NCI-H2227 (cell line): ENCODE results near the gene KIF27.
A peak's percentile ranks its signal among the peaks of the same experiment; 100 is the strongest.
"Not testable (repeated sequence)": the region's sequence is repeated elsewhere in the genome, so short reads cannot be mapped to it uniquely, and the experiment has no call there.

Source experiments
- DNase-seq: peaks from one replicate; lab custom pipeline; 2025; ENCODE audit not compliant: unreplicated experiment; lab: John Stamatoyannopoulos, UW

KIF27 gene

DNA sequence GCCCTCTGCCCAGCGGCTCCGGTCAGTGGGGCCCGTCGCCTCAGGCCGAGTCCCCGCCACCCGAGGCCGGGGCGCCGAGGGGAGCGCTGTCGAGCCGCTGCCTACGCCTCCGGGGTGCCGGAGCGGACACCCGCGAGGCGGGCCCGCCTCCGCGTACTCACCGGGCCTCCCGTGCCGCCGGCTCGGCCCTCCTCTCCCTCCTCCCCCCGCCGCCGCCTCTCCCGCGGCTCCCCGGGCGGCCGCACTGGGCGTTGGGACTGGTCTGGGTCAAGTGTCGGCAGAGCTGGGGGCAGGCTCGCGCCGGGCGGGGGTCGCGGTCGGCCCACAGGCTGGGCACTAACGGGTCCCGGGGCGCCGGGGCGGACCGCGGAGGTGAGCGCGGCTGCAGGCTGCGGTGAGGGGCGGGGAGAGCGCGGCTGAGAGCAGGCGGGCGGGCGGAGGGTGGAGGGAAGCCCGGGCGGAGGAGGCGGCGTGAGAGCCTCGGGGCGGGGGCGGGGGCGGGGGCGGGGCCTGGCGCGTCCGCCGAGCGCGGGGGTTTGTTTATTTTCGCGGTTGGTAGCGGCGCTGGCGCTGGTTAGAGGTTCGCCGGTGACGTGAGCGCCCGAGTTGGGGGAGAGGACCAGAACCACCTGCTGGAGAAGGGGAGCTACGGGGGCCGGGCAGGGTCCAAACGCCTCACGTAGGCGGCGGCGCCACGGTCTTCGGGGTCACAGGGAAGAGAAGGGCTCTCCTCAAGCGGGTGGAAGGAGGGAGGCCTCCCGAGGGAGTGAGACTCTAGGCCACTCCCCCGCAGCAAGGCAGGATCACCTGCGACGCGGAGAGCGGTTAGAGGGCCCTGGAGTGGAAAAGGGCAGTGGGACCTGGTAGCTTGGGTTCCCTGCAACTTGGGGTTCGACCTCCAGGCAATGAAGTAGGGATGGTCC, 103.6 kb downstream of the KIF27 start, which contains the start of gene GKAP1:
GKAP1 (minus strand) TSS at position 414 of the 923 bp plus-strand sequence. CDS start 11,252 bp downstream, outside the sequence.
- DNase-seq, result peak; percentile 79

DNA sequence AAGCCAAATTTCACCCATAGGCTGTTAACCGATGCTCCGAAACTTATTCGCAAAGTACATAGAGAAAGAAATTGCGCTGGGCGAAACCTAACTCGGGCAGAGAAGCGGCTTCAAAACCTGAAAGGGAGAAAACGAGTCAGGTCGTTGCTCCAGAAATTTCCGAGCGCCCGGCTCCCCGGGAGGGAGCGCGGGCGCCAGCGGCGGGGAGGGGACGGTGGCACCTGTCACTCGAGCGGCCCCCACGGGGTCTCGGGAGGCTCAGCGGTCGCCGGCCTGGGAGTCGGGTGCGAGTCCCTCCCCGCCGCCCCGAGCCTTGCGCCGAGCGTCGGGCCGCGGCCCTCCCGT, 104.2 kb downstream of the KIF27 start:
- DNase-seq, result not testable (repeated sequence)

- not testable (repeated sequence) for DNase-seq
Observed at GRCh38 chr9:83815120-83815519, 106.1 kb downstream of the KIF27 start.

DNA sequence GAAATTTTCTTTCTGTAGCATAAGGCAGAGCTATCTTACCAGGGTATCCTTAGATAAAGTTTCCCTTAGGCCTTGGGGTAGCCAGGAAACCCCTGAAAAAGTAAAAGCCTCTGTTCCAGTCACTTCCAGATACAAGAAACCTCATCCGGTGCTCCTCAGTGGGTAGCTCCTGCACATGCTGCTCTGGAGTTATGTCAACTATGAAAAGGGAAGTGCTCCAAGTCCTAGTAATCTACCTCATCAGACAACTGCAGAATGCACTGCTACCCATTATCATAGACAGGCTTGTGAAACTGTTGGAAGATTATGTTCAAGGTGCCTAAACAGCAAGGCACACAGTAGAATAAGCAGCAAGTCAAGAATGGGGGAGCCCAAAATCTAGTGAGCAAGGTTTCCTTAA, 112.0 kb downstream of the KIF27 start:
- DNase-seq, result not testable (repeated sequence)

GRCh38 chr9:83804454-83804853, 116.8 kb downstream of the KIF27 start:
- not testable (repeated sequence) for DNase-seq

DNA sequence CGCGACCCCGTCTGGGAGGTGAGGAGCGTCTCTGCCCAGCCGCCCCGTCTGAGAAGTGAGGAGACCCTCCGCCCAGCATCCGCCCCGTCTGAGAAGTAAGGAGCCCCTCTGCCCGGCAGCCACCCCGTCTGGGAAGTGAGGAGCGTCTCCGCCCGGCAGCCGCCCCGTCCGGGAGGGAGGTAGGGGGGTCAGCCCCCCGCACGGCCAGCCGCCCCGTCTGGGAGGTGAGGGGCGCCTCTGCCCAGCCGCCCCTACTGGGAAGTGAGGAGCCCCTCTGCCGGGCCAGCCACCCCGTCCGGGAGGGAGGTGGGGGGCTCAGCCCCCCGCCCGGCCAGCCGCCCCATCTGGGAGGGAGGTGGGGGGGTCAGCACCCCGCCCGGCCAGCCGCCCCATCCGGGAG, 117.3 kb downstream of the KIF27 start:
- not testable (repeated sequence) for DNase-seq

- DNase-seq, result no peak
Observed at GRCh38 chr9:83800236-83801033, 120.8 kb downstream of the KIF27 start.

DNA sequence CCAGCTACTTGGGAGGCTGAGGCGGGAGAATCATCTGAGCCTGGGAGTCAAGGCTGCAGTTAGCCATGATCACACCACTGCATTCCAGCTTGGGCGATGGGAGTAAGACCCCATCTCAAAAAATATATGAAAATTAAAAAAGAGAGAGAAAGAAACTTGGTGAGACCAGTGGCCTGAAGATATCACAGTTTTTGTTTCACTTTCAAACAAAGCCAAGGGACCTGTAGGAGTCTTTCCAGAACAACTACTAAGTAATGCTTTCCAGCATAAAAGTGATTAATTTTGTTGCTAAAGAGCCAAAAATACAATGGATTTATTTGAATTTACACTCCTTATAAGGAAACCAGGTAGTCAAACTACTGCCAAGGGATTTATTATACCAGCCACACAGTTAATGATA, 127.2 kb downstream of the KIF27 start:
- no peak for DNase-seq

DNA sequence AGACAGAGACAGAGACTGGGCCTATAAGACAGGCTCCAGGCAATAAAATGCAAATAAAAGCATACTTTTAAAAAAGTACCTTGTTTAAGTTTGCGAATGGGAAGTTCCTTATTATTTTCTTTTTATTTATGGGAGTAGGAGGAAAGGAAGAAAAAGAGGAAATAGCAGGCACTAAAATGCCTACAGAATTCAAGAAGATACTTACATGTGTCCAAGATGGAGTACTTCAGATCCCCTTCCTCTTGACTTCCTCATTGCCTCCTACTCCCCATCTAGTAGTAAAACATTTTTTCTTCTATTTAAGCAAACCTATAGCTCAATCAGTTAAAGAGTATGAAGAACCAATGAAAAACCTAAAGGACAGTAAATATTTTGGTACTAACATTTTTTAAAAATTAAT, 128.5 kb downstream of the KIF27 start:
- no peak for DNase-seq
